Renal pelvis (tissue), 12 donors: Measurements from ENCODE around the gene DMKN. TPM values are rescaled to one million over a fixed set of nuclear protein-coding genes. Genes with fewer than 3 reads are reported as not detected.

Source experiments
- DNase-seq: peaks from one replicate; pipeline ENCODE4 v3.0.0-alpha.2; 2013
- long read RNA-seq, 16 experiments: transcript quantifications; one replicate each; lab custom pipeline, GENCODE V29; 2026
- polyA plus RNA-seq, 3 donors: library from polyadenylated mRNA; unstranded; fragments of 120-200 nt; gene quantifications; one replicate each; pipeline ENCODE4 v1.2.1, GENCODE V29; 2013; ENCODE audit not compliant: insufficient read length in 3 of 3

The DMKN gene, protein sequence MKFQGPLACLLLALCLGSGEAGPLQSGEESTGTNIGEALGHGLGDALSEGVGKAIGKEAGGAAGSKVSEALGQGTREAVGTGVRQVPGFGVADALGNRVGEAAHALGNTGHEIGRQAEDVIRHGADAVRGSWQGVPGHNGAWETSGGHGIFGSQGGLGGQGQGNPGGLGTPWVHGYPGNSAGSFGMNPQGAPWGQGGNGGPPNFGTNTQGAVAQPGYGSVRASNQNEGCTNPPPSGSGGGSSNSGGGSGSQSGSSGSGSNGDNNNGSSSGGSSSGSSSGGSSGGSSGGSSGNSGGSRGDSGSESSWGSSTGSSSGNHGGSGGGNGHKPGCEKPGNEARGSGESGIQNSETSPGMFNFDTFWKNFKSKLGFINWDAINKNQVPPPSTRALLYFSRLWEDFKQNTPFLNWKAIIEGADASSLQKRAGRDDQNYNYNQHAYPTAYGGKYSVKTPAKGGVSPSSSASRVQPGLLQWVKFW
- 100 to 1,000 TPM in 2 of 3 donors, 10 to 100 TPM in 1; 72.2 to 133 (median 113) TPM for polyA plus RNA-seq
- long read RNA-seq, donor 1, partial matches to known transcripts: 0 of 10 reads
- long read RNA-seq, donor 1, other reads (novel, unspliced or antisense): 0 of 10 reads
- long read RNA-seq, donor 2, transcript DMKN-239 (5 exons, 577 nt): major isoform, 5 of 14 reads
- long read RNA-seq, donor 2, partial matches to known transcripts: 0 of 14 reads
- long read RNA-seq, donor 2, other reads (novel, unspliced or antisense): 0 of 14 reads
- long read RNA-seq, donor 3, partial matches to known transcripts: 0 of 8 reads
- long read RNA-seq, donor 3, other reads (novel, unspliced or antisense): 0 of 8 reads
- long read RNA-seq, donor 4, partial matches to known transcripts: 9 of 36 reads
- long read RNA-seq, donor 4, other reads (novel, unspliced or antisense): 5 of 36 reads
- long read RNA-seq, donor 5, partial matches to known transcripts: 0 of 12 reads
- long read RNA-seq, donor 5, other reads (novel, unspliced or antisense): 0 of 12 reads
- long read RNA-seq, donor 6, partial matches to known transcripts: 0 of 18 reads
- long read RNA-seq, donor 6, other reads (novel, unspliced or antisense): 0 of 18 reads
- long read RNA-seq, donor 7, transcript DMKN-239 (5 exons, 577 nt): major isoform, 5 of 22 reads
- long read RNA-seq, donor 7, partial matches to known transcripts: 0 of 22 reads
- long read RNA-seq, donor 7, other reads (novel, unspliced or antisense): 0 of 22 reads
- long read RNA-seq, donor 8, partial matches to known transcripts: 0 of 8 reads
- long read RNA-seq, donor 8, other reads (novel, unspliced or antisense): 0 of 8 reads
- long read RNA-seq, donor 9, partial matches to known transcripts: 0 of 13 reads
- long read RNA-seq, donor 9, other reads (novel, unspliced or antisense): 6 of 13 reads
- long read RNA-seq, donor 10, partial matches to known transcripts: 0 of 18 reads
- long read RNA-seq, donor 10, other reads (novel, unspliced or antisense): 0 of 18 reads
- long read RNA-seq, donor 11, partial matches to known transcripts: 0 of 10 reads
- long read RNA-seq, donor 11, other reads (novel, unspliced or antisense): 0 of 10 reads
- long read RNA-seq, donor 12, partial matches to known transcripts: 0 of 17 reads
- long read RNA-seq, donor 12, other reads (novel, unspliced or antisense): 0 of 17 reads
- long read RNA-seq, donor 13, partial matches to known transcripts: 0 of 7 reads
- long read RNA-seq, donor 13, other reads (novel, unspliced or antisense): 0 of 7 reads
- long read RNA-seq, donor 14: 0 reads
- long read RNA-seq, donor 15, partial matches to known transcripts: 27 of 45 reads
- long read RNA-seq, donor 15, other reads (novel, unspliced or antisense): 5 of 45 reads
- long read RNA-seq, donor 16, partial matches to known transcripts: 0 of 14 reads
- long read RNA-seq, donor 16, other reads (novel, unspliced or antisense): 0 of 14 reads

DNA sequence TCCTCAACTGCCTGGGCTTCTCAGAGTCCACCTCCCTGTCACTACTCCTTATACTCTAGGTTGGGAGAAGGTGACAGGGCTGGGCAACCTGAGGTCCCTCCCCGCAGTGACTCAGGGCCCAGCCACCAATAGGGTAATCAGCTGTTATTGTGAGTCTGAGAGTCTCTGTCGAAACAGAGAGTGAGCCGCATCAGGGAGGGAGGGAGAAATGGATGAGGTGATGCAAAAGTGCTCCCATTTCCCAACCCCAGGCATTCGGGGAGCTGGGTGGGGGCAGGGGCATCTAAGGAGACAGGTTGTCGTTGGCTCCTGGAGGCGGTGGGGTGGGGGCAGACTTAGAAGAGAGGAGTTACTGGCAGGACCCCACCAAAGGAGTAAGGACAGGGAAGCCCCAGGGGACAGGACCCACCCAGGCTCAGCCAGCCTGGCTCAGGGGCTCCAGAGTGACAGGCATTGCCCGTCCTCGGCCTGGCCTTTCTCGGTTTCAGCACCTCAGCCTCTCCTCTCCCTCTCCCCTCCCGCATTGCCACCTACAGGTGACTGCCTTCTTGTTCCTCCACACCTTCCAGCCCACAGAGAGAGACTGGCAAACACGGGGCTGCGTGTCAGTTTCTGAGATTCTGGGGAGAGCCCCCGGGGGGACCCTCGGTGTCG lies at the start of gene DMKN:
Gene DMKN, minus strand, starts transcription at position 22 of the 654 bp plus-strand sequence. CDS start 174 bp downstream, outside the sequence.
- DNase-seq: no peak

DNA sequence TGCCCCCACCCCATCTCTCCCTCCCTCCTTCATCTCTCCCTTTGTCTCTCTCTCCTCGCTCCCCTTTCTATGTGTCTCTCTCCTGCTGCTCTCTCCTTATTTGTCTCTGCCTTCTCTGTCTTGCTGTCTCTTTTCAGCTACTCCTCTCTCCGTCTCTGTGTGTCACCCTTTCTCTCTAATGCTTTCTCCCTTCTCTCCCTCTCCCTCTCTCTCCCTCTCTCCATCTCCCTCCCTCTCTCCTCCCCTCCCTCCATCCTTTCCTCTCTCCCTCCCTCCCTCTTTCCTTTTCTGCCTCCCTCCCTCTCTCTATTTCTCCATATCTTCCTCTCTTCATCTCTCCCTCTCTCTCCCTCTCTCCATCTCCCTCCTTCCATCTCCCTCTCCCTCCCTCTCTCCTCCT lies 49.3 kb upstream of the DMKN start:
- no peak for DNase-seq

DNA sequence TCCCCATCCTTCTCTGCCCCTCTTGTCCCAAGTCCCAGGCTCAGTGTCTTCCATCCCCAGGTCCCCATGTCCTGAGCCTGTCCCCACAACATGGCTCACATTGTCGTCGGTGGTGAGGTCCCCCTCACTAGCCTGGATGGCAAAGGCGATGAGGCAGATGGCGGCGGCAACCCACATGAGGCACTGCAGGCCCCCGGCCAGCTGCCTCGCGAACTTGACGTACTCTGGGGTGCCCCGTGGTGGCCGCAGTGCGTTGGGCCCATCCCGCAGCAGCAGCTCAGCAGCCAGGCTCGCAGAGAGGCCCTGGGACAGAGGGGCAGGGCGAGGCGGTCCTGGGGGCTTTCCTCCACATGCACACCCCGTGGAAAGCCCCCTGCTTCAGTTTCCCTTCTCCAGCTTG lies 48.9 kb upstream of the DMKN start:
- no peak for DNase-seq

DNA sequence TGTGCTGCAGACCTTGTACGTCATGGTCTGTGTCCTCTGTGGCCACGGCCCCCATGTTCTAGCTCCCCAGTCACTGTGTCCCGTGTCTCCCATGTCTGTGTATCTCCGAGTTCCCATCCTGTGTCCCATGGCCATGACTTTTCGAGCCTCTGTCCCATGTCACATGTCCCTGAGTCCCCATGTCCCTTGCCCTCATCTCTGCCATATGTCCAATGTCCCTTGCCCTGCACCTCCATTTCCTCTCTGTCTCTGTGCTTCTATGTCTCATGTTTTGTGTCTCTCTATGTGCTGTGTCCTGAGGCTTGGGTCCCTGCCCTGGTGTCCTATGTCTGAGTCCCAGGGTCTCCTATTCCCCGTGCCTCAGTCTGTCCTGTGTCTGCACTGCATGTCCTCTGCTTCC lies 48.0 kb upstream of the DMKN start:
- no peak for DNase-seq

DNA sequence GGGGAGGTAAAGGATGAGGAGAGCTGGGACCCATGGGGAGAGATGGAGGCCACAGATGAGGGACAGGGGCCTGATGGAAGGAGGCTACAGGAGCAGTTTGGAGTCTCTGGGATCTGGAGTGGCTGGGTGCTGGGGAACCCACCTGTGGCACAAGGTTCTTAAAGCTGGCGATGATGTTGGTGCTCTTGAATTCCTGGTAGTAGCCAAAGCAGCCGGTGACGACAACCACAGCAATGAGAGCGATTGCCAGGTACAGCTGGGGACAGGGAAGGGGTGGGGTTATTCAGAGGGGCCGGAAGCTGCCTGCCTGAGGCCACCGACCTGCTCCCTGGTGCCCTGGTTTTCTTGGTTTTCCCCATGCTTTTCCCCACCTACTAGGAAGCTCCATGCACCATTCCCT lies 47.2 kb upstream of the DMKN start:
- DNase-seq: no peak

DNA sequence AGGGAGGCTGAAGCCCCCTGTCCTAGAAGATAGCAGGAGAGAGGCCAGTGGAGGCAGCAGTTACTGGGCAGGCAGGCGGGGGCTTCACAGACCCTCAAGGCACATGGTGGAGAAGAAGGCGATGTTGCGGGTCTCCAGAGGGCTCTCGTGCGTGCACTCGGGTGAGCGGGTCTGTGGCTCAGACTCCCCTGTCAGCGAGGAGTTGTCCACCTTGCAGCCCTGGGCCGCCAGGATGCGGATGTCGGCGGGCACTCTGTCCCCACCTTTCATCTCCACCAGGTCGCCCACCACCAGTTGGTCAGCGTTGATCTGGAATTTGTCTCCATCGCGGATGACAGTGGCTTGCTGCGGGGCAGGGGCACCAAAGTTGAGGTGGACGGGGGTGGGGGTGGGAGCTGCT lies 46.8 kb upstream of the DMKN start:
- no peak for DNase-seq

DNA sequence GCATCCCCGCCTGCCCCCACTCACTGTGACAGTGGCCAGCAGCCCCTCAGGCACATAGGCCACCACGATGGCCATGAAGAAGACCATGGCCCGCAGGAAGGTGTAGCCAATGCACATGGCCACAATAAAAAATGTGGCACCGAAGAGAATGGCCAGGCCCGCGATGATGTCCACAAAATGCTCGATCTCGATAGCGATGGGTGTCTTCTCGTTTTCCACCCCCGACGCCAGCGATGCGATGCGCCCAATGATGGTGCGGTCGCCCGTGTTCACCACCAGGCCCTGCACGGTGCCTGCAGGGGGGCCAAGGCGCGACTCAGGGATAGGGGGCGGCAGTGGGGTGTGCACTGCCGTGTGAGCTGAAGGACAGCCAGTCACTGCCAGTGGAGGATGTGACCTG lies 46.3 kb upstream of the DMKN start:
- no peak for DNase-seq

DNA sequence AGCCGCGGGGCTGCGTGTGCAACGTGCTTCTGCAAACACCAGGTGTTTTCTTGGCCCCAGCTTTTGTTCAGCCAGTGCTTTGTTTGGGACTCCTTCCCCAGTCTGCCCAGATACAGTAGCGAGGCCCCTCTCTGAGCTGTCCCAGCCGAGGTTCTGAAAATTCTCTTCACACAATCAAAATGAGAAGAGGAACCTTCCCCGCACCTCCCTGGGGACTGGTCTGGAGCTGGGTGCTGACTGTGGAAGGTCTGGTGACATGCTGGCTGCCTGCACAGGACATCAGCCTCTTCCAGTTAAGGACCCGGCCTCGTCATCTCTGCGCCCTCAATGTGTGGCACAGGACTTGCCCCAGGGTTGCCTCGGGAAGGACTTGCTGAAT lies 45.8 kb upstream of the DMKN start:
- DNase-seq: no peak

DNA sequence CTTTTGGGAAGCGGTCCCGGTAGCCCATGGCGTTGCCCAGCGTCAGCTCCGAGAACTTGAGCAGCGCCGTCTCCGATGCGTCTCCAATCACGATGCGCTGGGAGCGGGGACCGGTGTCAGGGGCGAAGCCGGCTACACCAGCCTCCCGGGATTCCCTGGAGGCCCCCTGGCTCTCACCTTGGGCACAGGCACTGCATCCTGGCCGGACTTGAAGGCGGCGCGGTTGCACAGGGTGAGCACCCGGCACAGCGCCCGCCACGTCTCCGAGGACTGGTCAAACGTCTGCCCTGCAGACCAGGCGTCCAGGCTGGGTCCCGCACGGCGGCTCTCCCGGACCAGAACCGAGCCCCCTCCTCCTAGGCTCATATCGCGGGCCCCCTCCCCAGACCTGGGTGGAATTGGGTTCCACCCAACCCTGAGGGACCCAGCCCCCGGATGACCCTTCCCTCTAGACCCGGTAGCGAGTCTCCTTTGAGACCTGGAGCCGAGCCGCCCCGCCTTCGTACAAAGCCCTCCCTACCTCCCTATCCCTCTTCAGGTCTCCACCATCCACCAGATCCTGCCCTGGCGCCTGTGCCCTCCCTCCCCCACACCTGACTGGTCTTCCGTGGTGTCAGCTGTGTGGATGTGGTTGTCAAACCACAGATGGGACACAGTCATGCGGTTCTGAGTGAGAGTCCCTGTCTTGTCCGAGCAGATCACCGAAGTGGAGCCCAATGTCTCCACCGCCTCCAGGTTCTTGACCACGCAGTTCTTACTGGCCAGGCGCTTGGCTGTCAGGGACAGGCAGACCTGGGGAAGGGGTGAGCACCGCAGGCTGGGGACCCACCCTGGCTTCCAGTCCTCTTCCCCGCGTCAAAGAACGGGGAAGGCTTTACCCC lies 45.2 kb upstream of the DMKN start:
- DNase-seq: no peak

DNA sequence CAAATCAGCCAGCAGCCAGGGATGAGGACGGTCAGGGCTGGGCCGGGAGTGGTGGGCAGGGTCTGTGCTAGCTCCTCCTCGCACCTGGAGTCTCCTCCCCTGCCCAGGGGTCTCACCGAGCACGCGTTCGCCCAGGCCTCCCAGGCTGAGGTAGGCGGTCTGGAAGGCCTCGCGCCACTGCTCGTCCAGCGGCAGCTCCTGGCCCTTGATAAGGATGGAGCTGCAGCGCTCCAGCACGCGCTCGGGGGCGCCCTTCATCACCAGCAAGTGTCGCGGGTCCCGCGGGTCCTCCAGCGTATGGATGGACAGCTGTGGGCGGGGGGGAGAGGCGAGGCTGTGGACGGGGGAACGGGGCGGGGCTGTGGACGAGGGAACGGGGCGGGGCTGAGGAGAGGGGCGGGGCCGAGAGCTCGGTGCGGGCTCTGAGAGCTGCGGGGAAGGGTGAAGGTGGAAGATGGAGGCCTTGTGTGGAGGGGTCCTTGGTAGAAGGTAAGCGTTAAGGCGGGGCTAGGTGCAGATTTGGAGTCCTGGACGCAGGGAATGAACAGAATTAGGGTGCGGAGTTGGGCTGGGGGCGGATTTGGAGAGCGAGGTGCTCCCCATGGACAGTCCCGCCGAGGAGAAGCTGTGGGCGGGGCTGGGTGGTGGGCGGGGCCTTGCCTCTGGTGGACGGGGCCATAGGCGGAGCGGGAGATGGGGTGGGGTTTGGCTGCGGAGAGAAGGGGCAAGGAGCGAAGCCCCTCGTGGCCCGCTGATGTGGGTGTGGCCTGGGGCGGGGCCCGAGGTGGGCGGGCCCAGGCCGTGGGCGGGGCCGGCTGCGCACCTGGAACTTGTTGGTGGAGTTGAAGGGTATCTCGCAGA lies 44.3 kb upstream of the DMKN start:
- peak; percentile 62 for DNase-seq

DNA sequence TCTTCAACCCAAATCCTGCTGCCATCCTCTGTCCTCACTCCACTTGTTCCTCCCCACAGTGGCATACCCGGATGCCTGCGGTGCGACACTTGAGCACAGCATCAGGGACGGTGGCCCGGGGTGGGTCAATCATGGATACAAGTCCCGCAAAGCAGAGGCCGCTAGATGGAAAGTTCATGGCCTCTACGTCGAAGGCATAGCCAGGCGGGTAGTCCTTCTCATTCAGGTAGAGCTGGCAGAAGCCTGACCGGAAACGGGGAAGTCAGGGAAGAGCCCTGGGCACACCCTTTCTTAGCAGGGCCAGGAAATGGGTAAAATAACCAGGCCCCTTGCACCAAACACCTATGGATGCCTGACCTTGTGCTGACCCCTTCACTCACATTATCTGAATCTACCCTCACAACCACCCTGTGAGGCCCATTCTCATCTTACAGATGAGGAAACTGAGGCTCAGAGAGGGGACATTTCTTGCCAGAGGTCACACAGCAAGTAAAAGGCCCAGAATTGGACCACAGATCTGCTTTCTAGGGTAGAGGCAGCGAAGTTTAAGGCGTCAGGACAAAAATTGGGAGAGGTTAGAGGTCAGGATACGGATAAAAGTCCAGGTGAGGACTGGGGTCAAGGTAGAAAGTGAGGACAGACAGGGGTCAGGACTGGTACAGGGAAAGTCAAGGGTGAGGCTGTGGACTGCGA lies 43.5 kb upstream of the DMKN start:
- no peak for DNase-seq

DNA sequence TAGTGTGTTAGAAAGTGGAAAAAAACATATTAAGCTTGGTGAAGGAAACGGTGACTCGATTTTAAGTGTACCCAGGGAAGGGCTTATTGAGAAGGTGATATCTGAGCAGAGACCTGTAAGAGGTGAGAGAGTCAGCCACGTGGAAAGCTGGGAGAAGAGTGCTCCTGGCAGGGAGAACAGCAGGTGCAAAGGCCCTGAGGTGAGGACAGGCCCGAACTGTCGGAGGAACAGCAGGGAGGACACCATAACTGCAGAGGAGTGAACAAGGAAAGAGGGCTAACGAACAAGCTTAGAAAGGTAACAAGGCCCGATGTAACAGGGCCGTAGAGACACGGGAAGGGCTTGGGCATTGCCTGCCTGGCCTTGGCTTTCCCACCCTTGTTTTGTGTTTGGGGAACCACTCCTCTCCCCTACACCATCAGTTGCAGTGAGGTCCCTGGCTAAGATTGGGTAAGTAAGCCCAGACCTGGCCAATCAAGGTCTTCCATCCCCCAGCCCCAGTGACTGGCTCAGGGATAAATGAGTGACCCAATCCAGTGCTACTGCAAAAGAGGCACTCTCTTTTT lies 42.7 kb upstream of the DMKN start:
- no peak for DNase-seq

DNA sequence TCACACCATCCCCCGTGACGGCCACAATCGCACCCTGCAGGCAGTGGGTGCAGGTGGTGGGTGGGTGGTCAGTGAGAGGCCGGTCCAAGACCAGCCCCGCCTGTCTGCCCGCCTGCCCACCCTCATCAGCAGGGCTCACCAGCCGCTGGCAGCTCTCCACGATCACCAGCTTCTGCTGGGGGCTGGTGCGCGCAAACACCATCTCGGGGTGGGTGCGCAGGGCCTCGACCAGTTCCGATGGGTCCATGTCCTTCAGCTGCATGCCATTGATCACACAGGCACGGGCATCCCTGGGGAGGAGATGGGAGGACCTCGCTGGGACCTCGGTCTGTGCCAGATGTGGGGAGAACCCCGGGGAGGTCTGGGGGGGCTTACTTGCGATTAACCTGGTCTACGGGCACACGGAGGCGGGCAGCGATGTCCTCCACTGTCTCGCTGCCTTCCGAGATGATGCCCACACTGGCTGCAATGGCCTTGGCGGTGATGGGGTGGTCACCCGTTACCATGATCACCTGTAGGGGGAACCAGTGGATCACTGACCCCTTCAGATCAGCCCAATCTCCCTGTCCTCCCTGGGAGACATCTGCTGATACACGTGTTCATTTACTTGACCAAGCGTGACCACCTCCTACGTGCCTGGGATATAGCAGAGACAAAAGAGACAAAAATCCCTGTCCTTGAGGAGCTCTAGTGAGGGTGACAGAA lies 42.0 kb upstream of the DMKN start:
- no peak for DNase-seq

DNA sequence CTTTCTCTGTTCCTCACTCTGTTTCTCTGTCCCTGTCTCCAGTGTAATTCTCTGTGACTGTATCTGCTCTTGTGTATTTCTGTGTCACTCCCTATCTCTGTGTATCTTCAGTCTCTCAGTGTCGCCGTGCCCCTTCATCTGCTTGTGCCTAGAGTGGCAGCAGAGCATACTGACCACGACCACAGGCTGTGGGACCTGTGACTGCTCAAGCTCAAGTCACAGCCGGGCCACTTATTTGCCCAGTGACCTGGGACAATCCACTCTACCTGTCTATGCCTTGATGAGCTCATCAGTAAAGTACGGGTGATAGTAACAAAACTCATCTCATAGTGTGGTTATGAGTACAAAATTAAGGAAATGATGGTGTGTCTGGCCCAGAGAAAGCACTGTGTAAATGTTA lies 40.6 kb upstream of the DMKN start:
- no peak for DNase-seq

DNA sequence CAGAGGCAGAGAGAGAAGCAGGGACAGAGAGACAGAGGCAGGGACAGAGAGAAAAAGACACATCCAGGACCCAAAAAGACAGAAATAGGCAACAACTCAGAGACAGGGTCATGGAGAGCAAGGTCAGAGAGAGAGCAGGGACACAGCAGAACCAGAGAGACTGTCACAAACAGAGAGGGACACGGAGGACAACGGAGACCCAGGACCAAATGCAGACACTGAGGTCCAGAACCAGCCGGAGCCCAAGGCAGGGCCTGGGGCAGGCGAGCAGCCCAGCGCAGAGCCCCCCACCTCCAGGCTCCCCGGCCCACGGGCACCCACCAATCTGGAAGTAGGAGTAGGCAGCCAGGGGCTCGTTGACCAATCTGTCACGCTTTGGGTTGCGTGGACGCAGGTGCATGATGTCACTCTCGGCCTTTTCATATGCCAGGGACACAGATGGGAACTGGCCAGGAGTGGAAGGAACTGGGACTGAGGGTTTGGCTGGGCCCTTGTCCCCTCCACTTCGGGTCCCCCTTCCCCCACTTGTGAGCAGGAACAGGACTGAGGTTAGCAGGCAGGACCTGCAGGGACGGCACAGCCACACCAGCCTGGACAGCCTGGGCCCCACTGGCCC lies 40.0 kb upstream of the DMKN start:
- DNase-seq: no peak
